ENCODE measurements around the gene UBE2F.

DNA sequence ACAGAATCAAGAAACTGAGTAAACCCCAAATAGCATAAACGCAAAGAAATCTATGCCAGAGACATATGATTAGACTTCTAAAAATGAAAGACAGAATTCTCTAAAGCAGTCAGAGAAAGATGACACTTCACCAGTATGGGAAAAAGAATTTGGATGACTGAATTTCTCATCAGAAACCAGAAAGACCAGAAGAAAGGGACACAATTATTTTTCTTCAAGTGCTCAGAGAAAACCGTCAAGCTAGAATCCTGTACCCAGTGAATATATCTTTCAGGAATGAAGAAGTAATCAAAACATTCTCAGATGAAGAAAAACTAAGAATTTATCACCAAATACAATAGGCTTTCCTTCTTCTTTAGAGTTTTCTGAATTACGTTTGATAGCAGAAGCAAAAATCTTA, 119.1 kb downstream of the UBE2F start:
- no peak for TF ChIP-seq CTCF (conservative IDR thresholded peaks at IDR 0.05; ENCODE audit: low read length)
- no peak for TF ChIP-seq EZH2phosphoT487 (IDR thresholded peaks at IDR 0.05; ENCODE audit: borderline replicate concordance, low read depth, low read length)
